GM20000 (cell line): ENCODE data around the gene STRAP.
"Not testable (repeated sequence)": the region's sequence is repeated elsewhere in the genome, so short reads cannot be mapped to it uniquely, and the experiment has no call there.

Source experiments
- DNase-seq: peaks from one replicate; pipeline ENCODE4 v3.0.0; 2012; ENCODE audit warnings: low spot score
- CTCF ChIP-seq: IDR thresholded peaks from 2 replicates; pipeline ENCODE4 v1.5.1; 2012; ENCODE audit warnings: mild to moderate bottlenecking, control low read depth; ENCODE audit errors: extremely low read depth, missing control alignments

Gene STRAP

GRCh38 chr12:15936751-15937150, 54.6 kb downstream of the STRAP start:
- TF ChIP-seq CTCF: no peak
- no peak for DNase-seq

GRCh38 chr12:15937902-15938301, 55.7 kb downstream of the STRAP start:
- no peak for DNase-seq
- no peak for TF ChIP-seq CTCF

- no peak for DNase-seq
These were observed 56.9 kb downstream of the STRAP start for GRCh38 chr12:15939111-15939510.

GRCh38 chr12:15942475-15942874, 60.3 kb downstream of the STRAP start:
- no peak for TF ChIP-seq CTCF
- DNase-seq: no peak

More at GRCh38 chr12:15939111-15939510, 56.9 kb downstream of the STRAP start:
- TF ChIP-seq CTCF: no peak

GRCh38 chr12:15943519-15943918, 61.3 kb downstream of the STRAP start:
- not testable (repeated sequence) for DNase-seq

- DNase-seq: not testable (repeated sequence)
These were observed 66.3 kb downstream of the STRAP start for GRCh38 chr12:15948461-15948860.
